NCI-H446 (cell line): ENCODE measurements around the gene KCNK10.

Source experiments
- DNase-seq, 2 experiments: peaks; one replicate each; lab custom pipeline; 2025; lab: John Stamatoyannopoulos, UW

The KCNK10 gene

DNA sequence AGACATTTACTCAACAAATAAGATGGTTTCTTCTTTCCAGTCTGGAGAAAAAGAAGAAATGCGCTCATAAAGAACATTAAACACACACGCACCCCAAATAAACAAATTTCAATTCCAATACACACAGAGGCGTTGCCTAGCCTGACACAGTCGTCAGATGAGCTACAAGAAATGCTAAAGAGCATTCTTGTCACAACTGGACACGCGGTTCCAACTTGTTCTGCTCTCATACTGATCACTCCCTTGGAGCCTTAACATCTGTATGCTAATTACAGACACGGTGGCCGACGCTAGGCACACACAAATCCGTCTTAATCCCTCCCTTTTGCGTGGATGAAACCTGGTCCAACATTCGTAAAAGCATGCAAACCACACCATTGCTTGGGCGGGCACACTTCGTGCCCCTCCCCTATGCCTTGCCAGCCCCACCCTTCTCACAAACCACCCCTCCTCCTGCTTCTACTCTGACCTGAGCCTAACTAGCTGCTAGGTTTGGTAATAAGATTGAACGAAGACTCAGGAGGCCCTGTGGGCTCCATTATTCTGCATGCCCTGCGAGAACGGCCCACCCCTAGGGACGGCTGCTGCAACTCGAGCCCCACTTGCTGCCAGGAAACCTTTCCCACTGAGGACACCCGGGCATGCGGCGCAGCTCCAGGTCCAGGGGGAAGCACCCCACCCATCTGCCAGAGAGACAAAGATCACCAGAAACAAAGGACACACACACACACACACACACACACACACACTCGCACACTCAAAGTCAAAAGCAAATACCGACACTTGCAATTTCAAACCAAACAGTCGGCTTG is 1.2 kb downstream of the KCNK10 start:
- DNase-seq: no peak

DNA sequence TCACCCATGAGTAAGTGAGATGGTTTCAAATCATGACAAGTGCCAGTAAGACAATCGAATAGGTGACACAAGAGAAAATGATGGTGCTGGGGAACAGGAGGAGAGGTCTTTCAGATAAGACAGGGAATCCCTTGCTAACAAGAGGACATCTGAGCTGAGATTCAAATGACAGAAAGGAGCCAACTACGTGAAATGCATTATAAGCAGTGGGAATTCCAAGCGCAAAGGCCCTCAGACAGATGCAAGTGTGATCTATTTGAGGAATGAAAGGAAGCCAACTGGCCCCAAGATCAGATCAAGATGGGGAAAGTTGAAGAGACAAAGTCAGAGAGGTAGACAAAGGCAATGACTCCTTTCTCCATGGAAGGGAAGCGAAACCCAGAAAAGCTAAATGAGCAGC is 4.7 kb downstream of the KCNK10 start:
- no peak for DNase-seq

DNA sequence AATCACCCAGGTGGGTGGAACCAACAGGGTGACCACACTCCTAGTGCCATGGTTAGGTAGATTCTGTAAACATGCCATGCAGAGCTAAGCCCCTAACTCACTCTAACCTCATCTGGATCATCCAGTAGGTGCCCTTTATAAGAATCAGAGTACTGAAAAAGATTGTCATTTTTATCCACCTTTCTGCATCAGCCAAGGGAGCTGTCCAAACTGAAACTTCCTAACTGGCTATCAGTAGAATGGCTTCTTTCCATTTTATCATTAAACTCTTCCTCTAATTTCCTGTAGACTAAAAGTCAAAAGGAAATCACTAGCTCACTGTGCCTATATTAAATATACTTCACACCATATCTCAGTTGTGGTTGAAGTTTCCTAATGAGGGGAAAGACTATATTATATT is 6.5 kb downstream of the KCNK10 start:
- DNase-seq: no peak

DNA sequence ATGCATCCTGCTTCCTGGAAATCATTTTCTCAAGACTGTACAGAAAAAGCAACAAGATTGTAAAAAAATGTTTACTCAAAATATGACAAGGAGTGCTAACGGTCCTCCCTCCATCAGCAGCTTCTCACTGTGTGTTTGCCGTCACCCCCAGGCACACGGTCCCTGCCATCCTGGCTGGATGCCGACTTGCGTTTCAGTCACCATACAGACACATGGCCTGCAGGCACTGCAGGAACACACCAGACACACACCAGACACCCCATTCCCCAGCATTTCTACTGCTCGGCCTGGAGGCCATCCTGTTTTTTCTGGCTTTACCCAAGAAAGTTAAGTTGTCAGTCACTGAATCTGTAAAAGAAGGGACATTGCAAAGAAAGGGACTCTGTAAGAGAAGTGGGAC is 10.8 kb downstream of the KCNK10 start:
- DNase-seq: no peak

DNA sequence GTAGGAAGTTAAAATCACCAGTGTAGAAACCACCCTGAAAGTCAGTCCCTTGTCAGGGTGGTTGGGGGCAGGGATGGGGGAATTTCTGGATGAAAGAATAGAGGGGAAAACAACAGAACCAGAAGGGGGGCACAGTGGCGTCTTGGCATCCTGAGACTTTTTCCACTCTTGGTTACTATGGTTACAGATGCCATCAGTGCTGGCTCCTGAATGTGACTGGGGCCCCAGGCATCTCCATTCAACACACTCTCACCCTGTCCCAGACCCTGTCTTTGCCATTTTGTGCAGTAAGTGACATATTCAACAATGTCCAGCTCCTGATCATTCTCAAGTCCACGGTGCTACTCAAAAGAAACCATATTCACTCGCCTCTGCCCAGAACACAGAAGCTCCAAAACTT is 11.3 kb downstream of the KCNK10 start:
- DNase-seq: no peak

DNA sequence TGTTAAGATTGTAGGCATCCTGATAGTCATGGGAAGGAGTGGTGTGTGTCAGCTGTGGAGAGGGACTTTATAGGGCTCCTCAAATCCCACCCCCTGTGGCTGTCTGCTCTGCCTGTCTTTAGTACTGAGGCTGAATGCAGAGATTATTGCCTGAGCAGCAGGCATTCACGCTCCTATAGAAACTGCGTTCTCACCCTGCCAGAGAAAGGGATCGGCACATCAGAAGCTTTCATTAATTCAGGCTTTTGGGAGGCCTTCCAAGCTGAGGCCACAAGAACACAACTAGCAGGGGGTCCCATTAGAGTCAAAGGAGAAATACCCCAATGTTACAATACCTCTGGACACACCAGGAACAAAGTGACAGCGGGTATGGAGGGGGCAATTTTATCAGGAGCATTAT is 12.6 kb downstream of the KCNK10 start:
- no peak for DNase-seq

DNA sequence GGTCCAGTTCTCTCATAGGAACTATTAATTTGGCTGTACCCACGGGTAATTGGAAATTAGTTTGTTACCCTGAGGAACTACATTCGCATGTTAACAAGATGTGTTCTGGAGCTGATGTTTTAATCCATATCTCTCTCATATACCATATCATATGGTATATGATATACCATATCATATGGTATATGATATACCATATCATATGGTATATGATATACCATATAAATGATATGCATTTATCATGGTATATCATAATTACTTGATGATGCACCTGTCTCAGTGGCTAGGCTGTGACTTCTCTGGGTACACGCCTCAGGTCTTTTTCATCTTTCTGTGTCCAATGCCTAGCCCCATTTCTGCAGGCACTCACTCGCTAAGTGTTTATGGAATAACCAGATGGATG is 13.0 kb downstream of the KCNK10 start:
- no peak for DNase-seq

DNA sequence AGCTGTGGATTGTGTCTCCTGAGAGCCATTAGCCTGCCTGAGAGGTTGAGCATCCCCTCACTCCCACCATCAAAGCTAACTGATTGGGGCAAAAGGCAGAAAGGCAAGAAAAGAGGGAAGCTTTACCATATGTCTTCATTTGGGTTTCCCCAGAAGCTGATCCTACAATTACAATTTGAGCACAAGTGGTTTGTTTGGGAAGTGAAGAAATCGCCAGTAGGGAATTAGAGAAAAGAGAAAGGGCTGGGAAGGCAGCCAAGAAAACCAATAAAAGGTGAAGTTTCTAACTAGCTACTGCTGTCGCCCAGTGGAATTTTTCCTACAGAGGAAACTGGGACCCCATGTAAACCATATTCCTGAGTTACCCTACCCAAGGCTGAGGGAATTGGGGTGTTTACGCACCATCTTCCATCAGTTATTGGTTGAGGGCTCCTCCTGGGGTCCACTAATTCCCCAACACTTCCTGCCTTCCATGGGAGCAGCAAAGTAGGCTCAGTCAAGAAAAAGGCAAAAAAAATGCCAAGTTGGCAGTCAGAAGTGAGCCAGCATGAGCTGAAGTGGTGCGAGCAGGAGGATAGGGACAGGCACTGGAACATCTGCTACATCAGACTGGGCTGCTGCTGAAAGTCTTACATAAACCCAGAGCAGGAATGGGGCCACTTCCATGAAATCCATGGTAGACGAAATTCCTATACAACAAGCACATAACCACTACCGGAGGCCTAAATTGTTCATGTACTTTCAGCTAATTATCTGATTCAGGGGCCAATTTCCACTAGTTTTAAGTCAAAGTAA is 17.3 kb downstream of the KCNK10 start:
- DNase-seq: no peak

DNA sequence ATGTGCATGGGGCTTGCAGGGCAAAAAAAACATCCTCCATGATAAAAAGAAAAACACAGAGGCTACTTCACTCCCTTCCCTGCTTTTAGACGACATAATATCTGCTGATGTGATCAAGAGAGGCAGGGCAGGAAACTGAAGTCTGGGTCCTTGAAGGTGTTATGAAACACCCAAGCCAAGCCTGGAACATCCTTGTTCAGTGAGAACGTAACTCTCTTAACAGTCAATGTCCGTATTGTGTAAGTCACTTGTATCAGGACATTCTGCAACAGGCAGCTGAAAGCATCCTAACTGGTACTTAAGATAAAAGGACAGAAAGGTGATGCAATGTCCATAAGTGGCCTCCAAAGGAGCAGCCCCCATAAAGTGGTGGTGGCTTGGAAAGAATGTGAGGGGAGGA is 20.0 kb downstream of the KCNK10 start:
- DNase-seq: no peak

DNA sequence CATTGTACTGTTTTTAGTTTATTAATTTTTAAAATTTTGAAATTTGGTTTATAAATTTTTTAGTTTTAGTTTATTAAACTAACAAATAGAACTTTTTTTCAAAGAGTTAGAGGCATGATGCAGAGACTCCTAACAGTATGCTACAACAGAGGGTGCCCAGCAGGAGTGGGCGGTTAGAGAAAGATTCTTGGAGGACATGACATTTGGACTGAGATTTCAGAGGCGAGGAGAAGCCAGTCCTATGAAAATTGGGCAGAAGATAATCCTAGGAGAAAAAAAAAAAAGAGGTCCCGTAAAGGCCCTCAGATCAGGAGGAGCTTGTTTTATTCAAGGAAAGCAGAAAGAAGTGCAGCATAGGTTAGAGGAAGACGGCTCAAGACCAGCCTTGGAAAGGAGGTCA is 21.7 kb downstream of the KCNK10 start:
- DNase-seq: no peak

DNA sequence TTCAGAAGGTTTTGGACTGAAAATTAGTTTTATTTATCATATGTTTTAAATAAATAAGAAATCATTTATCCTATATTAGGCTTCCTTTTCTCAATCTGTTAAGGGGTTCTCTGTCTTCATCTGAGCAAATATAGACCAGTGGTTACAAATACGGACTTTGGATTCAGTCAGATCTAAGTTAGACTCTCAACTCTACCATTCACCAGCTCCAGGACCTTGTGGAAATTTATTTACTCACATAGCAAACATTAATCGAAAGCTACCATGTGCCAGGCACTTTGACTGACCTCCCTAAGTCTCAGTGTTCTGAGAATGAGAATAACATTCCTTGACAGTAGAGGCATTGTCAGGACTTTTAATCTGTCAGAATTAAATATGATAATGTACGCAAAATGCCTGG is 22.3 kb downstream of the KCNK10 start:
- no peak for DNase-seq

DNA sequence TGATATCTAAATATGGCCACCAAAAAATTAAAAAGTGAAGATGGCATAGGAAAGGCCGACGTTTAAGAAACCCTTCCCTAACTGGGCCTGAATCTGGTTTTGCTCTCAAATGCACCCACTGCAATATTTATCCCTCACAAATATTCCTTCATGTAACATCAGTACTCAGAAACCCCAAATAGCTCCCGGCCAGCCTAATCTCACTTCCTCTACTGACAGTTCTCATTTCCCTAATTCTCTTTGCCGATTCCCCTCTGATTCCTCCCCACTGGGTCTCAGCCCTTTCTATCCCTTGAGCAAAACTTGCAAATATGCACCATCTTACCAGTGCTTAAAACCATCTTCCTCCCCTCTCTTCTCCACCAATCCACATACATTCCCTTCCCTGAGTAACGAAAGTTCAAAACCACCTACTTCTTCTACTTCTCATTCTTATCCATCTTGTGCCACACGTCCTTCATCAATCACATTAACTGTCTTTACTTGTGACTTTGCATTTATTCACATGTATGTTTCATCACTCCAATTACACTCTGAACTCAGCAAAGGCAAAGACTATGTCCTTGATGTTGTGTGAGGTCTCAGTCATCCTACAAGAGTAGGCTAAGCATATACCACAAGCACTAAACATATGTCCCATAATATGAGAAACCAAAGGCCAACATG is 23.1 kb downstream of the KCNK10 start:
- DNase-seq: no peak

DNA sequence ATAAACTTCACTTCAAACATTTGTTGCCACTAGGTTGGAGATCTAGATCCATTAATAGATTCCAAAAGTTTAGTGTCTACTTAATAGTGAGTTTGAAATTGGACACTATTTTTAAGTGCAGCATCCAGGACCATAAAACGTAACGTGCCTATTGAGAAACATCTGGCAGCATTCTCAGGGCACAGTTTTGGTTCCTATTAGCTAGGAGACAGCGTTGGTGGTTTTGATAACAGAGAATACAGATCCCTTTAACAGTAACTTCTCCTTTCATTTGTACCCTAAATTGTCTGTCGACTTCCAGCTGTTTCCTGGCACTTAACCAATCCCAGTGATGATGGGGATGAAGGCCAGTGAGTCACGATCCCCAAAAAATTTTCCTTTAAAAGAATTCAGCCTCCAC is 25.8 kb downstream of the KCNK10 start:
- DNase-seq: no peak

DNA sequence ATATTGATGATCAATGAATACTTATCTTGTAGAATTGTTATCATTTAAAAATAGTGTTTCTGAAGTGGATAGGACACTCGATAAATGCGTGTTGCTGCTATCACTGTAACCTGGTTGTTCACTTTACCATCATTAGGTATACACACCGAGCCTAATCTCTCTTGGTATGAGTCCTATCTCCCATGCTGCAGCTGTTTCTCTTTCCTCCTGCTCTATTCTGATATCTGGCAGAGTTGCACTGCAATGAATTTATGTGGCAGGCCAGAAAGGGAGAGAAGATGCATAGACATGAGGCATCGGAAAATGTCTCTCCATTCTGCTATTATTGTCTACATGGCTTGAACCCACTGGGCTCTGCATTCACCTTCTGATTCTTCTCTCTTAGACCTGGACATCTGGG is 26.7 kb downstream of the KCNK10 start:
- no peak for DNase-seq

DNA sequence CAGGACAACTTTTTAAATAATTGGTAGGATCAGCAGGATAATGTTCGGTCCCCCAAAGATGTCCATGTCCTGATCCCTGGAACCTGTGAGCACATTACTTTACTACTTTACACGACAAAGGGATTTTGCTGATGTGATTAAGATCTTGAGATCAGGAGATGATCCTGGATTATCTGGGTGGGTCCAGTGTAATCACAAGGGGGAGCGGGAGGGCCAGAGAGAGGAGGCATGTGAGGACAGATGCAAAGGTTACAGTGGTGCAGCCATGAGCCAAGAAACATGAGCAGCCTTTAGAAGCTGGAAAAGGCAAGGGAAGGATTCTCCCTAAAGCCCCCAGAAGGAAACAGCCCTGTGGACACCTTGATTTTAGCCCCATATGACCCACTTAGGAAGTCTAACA is 33.1 kb downstream of the KCNK10 start:
- DNase-seq: no peak

DNA sequence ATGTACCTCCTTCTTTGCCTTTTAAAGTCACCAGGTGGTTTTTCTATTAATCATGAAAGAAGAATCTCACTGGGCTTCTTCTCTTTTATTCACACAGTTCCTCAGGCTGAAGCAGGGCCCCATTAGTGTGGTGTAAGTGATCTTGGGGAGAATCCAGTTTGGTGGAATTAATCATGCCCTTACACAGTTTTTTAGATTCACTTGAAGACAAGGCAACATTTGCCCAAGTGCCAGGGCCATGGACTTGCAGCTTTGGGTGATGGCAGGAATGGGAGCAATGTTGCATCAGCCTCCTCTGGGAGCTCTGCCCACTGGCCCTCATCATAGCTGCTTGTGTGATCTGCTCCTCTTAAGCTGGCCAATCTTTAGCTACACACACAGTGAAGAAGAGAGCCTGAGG is 33.8 kb downstream of the KCNK10 start:
- DNase-seq: no peak

DNA sequence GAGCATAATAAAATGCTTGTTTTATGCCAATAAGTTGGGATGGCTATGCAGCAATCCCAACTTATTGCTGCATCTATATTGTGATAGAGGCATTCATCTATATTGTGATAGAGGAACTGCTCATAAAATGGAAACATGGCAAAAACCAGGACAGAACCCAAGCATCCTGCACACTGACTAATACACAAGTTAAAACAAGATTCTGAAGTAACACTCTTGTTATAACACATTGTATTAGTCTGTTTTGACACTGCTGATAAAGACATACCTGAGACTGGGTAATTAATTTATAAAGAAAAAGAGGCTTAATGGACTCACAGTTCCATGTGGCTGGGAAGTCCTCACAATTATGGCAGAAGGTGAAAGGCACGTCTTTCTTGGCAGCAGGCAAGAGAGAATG is 36.8 kb downstream of the KCNK10 start:
- no peak for DNase-seq

DNA sequence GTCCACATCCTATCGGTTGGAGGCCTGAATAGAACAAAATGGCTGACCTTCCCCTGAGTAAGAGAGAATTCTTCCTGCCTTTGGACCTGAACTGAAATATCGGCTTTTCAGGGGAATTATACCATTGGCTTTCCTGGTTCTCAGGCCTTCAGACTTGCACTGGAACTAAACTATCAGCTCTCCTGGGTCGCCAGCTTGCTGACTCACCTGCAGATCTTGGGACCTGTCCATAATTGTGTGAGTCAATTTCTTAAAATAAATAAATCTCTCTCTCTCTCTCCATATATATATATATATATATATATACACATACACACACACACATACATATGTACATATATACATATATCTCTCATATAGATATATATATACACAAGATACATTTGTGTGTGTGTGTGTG is 41.6 kb downstream of the KCNK10 start:
- no peak for DNase-seq

DNA sequence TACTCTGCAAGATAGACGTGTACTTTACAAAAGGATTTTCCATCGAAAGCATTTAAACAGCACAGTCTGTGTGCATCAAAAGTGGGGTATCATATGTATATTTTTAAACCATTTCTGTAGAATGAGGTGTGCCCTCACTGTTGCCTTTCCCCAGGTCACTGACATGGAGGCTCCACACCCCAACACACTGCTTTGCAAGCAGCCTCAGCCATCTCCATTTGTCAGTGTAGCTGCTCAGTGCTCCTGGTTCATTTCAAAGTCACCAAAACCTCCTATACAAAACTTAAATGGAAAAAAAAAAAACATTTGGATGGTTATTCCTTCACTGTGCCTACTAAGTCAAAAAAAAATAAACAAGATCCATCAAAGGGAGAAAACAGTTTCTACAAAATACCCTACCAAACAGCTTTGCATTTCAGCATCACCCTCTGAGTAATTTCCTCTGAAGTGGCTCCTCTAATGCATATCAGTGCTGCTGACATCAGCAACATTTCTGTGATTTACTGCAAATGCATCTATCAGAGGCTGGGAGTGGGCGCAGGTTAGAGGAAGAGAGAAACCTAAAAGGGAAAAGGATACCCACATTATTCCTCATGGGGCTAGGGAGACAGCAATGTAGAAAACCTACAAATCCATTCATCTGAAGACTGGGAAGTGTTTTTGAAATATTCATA is 46.0 kb downstream of the KCNK10 start:
- DNase-seq: no peak

DNA sequence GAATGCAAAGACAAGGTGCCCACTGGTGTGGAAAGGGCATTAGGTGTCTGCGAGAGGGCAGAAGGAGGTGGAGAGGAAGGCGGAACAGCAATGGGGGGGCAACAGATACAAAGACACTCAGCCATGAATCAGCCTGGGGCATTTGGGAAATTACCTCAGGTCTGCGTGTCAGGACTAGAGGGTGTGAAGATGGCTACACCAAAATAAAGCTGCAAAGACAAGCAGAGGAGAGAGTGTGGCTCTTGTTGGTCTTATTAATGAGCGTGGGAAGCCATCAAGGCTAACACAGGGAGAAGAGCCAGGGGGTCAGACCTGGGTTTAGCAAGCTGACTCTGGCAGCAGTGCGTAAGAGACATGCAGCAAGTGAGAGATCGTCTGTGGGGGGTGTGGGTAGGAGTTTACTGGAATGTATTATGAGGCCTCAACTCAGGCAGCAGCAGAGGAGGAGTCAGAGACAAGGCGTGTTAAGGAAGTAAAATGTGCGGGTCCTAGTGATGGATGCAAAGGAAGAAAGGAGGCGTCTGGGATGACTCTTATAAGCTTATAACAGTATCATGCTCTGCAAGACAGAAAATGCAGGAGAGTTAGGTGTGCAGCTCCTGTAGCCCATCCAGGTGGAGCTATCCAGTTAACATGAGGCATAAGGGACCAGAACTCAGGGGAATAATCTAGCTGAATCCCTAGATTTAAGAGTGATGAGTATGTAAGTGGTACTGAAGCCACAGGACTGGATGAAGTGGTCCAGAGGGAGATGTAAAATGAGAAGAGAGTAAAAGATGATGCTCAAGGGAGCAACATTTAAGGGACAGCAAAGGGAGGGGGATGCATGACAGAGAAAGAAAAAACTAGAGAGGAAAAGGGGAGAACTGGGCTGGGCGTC is 50.4 kb downstream of the KCNK10 start:
- no peak for DNase-seq

DNA sequence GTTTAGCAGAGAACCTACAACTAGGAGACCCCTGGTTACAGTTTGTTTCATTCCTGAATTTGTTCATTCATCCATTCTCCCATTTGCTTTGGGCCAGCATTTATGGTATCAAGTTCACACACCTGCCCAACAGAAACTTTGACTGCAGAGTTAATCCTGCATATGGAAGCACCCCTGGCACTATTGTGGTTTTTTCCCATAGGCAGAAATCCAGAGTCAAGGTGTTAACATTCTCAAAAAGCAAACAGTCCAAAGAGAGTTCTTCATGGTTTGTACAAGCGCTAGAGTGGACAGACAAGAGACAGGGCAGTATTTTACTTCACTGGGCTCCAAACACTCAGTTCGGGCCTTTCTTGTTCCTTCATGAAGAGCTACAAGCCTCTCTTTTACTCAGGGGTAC is 51.9 kb downstream of the KCNK10 start:
- no peak for DNase-seq

DNA sequence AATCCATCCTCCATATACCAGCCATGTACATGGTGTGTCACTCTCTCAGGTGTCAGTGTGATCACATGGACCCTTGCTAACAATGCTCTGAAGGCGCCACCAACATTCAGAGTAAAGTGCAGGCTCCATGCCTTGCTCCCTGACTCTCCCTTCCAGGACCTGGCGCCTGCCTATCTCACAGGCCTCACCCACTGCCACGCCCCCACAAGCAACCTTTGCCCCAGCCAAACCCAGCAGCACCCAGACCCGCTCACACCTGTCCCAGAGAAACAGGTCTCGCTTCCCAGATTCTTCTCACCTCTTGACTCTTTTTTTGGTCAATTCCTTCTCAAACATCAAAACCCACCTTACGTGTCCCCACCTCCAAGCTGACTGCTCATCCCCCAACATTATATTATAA is 52.3 kb downstream of the KCNK10 start:
- DNase-seq: no peak
